H1 (cell line): Measurements from ENCODE around the gene ADCY7. TPM values are rescaled to one million over a fixed set of nuclear protein-coding genes. Genes with fewer than 3 reads are reported as not detected.

Experiments used
- CTCF ChIA-PET: fragments of 300-600 bp; sonication (Branson Sonifier 250); formaldehyde crosslinking; loops from one replicate; lab custom pipeline; 2021; ENCODE audit not compliant: partially characterized antibody; lab: Charles Lee
- POLR2A ChIA-PET: fragments of 300-600 bp; sonication (Branson Sonifier 250); formaldehyde crosslinking; loops from one replicate; lab custom pipeline; 2021; ENCODE audit warnings: inconsistent platforms; ENCODE audit not compliant: partially characterized antibody; lab: Charles Lee
- DNase-seq, 2 experiments: peaks; one replicate each; pipeline versions ENCODE4 v3.0.0 to v3.0.0-alpha.2; 2010 to 2022; ENCODE audit warnings: low spot score in 2 of 2, low read depth in 1 of 2, mixed read lengths in 1 of 2
- FAIRE-seq: peaks from 2 replicates; lab custom pipeline; 2011; peaks lifted over from hg19 to GRCh38; lab: Jason Lieb, UNC
- H2AFZ ChIP-seq: 2 replicates; pipeline ENCODE4 v1.8.1; 2012; ENCODE audit warnings: low read length, inconsistent platforms
- H2AK5ac ChIP-seq: 2 replicates; pipeline ENCODE4 v1.6.1; 2013; ENCODE audit warnings: low read depth, low read length
- H2BK120ac ChIP-seq: replicated peaks from 2 replicates; pipeline ENCODE3; 2013; ENCODE audit warnings: low read depth, low read length, inconsistent platforms
- H2BK12ac ChIP-seq: 2 replicates; pipeline ENCODE4 v1.6.1; 2013; ENCODE audit warnings: low read depth, low read length
- H2BK15ac ChIP-seq: 2 replicates; pipeline ENCODE4 v1.6.1; 2013; ENCODE audit warnings: low read length
- H2BK20ac ChIP-seq: 2 replicates; pipeline ENCODE4 v1.6.1; 2013; ENCODE audit warnings: low read length
- H2BK5ac ChIP-seq: 2 replicates; pipeline ENCODE4 v1.6.1; 2013; ENCODE audit warnings: low read depth, low read length
- H3K14ac ChIP-seq: 2 replicates; pipeline ENCODE4 v1.6.1; 2013; ENCODE audit warnings: inconsistent platforms; ENCODE audit not compliant: insufficient read length
- H3K18ac ChIP-seq: 2 replicates; pipeline ENCODE4 v1.6.1; 2013; ENCODE audit warnings: low read length; ENCODE audit errors: extremely low read depth
- H3K23ac ChIP-seq: 2 replicates; pipeline ENCODE4 v1.6.1; 2013; ENCODE audit warnings: inconsistent platforms; ENCODE audit not compliant: insufficient read length
- H3K23me2 ChIP-seq: 2 replicates; pipeline ENCODE4 v1.6.1; 2013; ENCODE audit warnings: low read depth, low read length
- H3K27ac ChIP-seq: 2 replicates; pipeline ENCODE4 v1.6.1; 2011; ENCODE audit warnings: low read depth, low read length, inconsistent platforms
- H3K27me3 ChIP-seq, 4 experiments: replicated peaks in 1 of 4; 1 replicate in 1 of 4; 2 replicates in 3 of 4; pipeline versions ENCODE4 v1.6.1 to v1.8.1; 2011 to 2013; ENCODE audit warnings: low read length in 3 of 4, mild to moderate bottlenecking in 3 of 4, inconsistent platforms in 2 of 4, mixed read lengths in 2 of 4, moderate library complexity in 1 of 4; ENCODE audit not compliant: control insufficient read depth in 3 of 4, insufficient read depth in 3 of 4; ENCODE audit errors: extremely low read depth in 1 of 4
- H3K36me3 ChIP-seq, 4 experiments: 2 replicates each; pipeline versions ENCODE4 v1.6.1 to v1.8.1; 2011 to 2013; ENCODE audit warnings: mild to moderate bottlenecking in 4 of 4, low read length in 3 of 4, moderate library complexity in 2 of 4, control low read depth in 1 of 4, inconsistent platforms in 1 of 4; ENCODE audit not compliant: insufficient read depth in 4 of 4, control insufficient read depth in 2 of 4
- H3K4ac ChIP-seq: replicated peaks from 2 replicates; pipeline ENCODE3; 2013; ENCODE audit warnings: low read length, low read depth, mixed read lengths, inconsistent platforms; ENCODE audit not compliant: insufficient read length
- H3K4me1 ChIP-seq, 4 experiments: replicated peaks in 1 of 4; 1 replicate in 1 of 4; 2 replicates in 3 of 4; pipeline versions ENCODE4 v1.6.1 to v1.8.1; 2011 to 2013; ENCODE audit warnings: low read length in 3 of 4, inconsistent platforms in 2 of 4, mixed read lengths in 1 of 4; ENCODE audit not compliant: insufficient read depth in 4 of 4, control insufficient read depth in 3 of 4
- H3K4me2 ChIP-seq, 2 experiments: 2 replicates each; pipeline versions ENCODE4 v1.6.1 to v1.8.1; 2011 to 2013; ENCODE audit warnings: low read depth in 2 of 2, low read length in 2 of 2, control low read depth in 1 of 2, inconsistent platforms in 1 of 2, mild to moderate bottlenecking in 1 of 2; ENCODE audit not compliant: insufficient read depth in 1 of 2
- H3K4me3 ChIP-seq, 4 experiments: fragments of 200-600, 300-600 bp in 1 of 4; sonication (generic), shearing (Covaris generic), sonication (Bioruptor Twin) in 1 of 4; 2 replicates each; pipeline versions ENCODE4 v1.5.1 to v1.8.1; 2011 to 2016; ENCODE audit warnings: low read length in 4 of 4, low read depth in 3 of 4, control low read depth in 2 of 4, inconsistent platforms in 2 of 4, mild to moderate bottlenecking in 2 of 4, mixed read lengths in 1 of 4, moderate library complexity in 1 of 4; ENCODE audit not compliant: insufficient read depth in 2 of 4; ENCODE audit errors: extremely low read depth in 1 of 4
- H3K56ac ChIP-seq: replicated peaks from 2 replicates; pipeline ENCODE3; 2013; ENCODE audit warnings: low read depth, mild to moderate bottlenecking, mixed read lengths, low read length, inconsistent platforms; ENCODE audit not compliant: insufficient read length
- H3K79me1 ChIP-seq: 2 replicates; pipeline ENCODE4 v1.6.1; 2013; ENCODE audit warnings: low read depth, low read length, control low read depth
- H3K79me2 ChIP-seq, 2 experiments: 2 replicates each; pipeline versions ENCODE4 v1.6.1 to v1.8.1; 2012 to 2013; ENCODE audit warnings: low read length in 2 of 2, mild to moderate bottlenecking in 2 of 2, inconsistent platforms in 1 of 2; ENCODE audit not compliant: insufficient read depth in 2 of 2, control insufficient read depth in 1 of 2
- H3K9ac ChIP-seq, 4 experiments: replicated peaks in 1 of 4; 1 replicate in 1 of 4; 2 replicates in 3 of 4; pipeline versions ENCODE4 v1.6.1 to v1.8.1; 2011 to 2013; ENCODE audit warnings: low read depth in 3 of 4, low read length in 3 of 4, control low read depth in 2 of 4, mild to moderate bottlenecking in 2 of 4, moderate library complexity in 2 of 4, inconsistent platforms in 1 of 4; ENCODE audit errors: extremely low read depth in 1 of 4
- H3K9me3 ChIP-seq, 2 experiments: 2 replicates each; pipeline versions ENCODE4 v1.6.1 to v1.8.1; 2012 to 2013; ENCODE audit warnings: mild to moderate bottlenecking in 2 of 2, moderate library complexity in 2 of 2, control low read depth in 1 of 2, inconsistent platforms in 1 of 2, low read depth in 1 of 2, low read length in 1 of 2, mixed read lengths in 1 of 2; ENCODE audit not compliant: insufficient read depth in 2 of 2
- H4K20me1 ChIP-seq, 2 experiments: replicated peaks in 1 of 2; 2 replicates each; pipeline versions ENCODE3 to v1.8.1; 2011 to 2013; ENCODE audit warnings: inconsistent platforms in 2 of 2, low read length in 2 of 2, mild to moderate bottlenecking in 1 of 2; ENCODE audit not compliant: insufficient read depth in 2 of 2, control insufficient read depth in 1 of 2
- H4K5ac ChIP-seq: 2 replicates; pipeline ENCODE4 v1.6.1; 2013; ENCODE audit warnings: low read length, low read depth, mixed read lengths, inconsistent platforms; ENCODE audit not compliant: insufficient read length
- H4K8ac ChIP-seq: 2 replicates; pipeline ENCODE4 v1.8.0; 2013; ENCODE audit warnings: mild to moderate bottlenecking, moderate library complexity, low read length, inconsistent platforms; ENCODE audit not compliant: insufficient read depth; ENCODE audit errors: extremely low read depth
- H4K91ac ChIP-seq: replicated peaks from 2 replicates; pipeline ENCODE3; 2013; ENCODE audit warnings: low read length, mixed read lengths, inconsistent platforms; ENCODE audit not compliant: insufficient read length
- CTBP2 ChIP-seq: IDR thresholded peaks from 2 replicates; pipeline ENCODE4 v1.7.0; 2011; ENCODE audit warnings: borderline replicate concordance, mild to moderate bottlenecking, moderate library complexity, mixed read lengths, low read length; ENCODE audit not compliant: insufficient read depth, insufficient read length
- SP2 ChIP-seq: IDR thresholded peaks from 2 replicates; pipeline ENCODE4 v1.6.1; 2012; ENCODE audit warnings: mild to moderate bottlenecking, low read length, inconsistent platforms
- WGBS, 2 experiments: shearing (Covaris generic) in 1 of 2; methylation state at CpG; one replicate each; pipeline versions ENCODE4 v1.1.6 to v1.1.7; 2013 to 2015; ENCODE audit warnings: low lambda C conversion rate in 2 of 2, mixed read lengths in 2 of 2, inconsistent platforms in 1 of 2, low coverage in 1 of 2, missing lambda C conversion rate in 1 of 2; ENCODE audit not compliant: insufficient replicate concordance in 2 of 2, insufficient coverage in 1 of 2, insufficient read length in 1 of 2; ENCODE audit errors: extremely low coverage in 1 of 2, missing lambda C conversion rate in 1 of 2; 5-methylcytosine and 5-hydroxymethylcytosine counted together
- polyA plus RNA-seq, 7 experiments: library from polyadenylated mRNA; depleted of rRNA in 3 of 7; stranded (reverse) in 5 of 7; unstranded in 2 of 7; fragments of >200 nt in 5 of 7; fragments of 200-250 nt in 2 of 7; gene quantifications; 1 replicate in 5 of 7; 2 replicates in 1 of 7; 4 replicates in 1 of 7; pipeline versions ENCODE4 v1.2.1 to v1.2.3, GENCODE V29; 2011 to 2013; ENCODE audit warnings: missing spikeins in 2 of 7, mixed read lengths in 2 of 7
- total RNA-seq: library from RNA; stranded (reverse); fragmentation: NEBNext Ultra II Directional; extraction: Animal tissue kit (Norgen Biotek cat#: 25700); gene quantifications from 2 replicates; pipeline ENCODE4 v1.2.1, GENCODE V29; 2021

ADCY7 gene
- total and polyA plus RNA-seq, 2 of the 8 experiments (the other 6 are each of a cell fraction or from before 2014, with no cell fraction given) = 2.4 to 5.1 TPM

GRCh38 chr16:50286681-50287080 is 20.3 kb downstream of the ADCY7 start:
- Histone ChIP-seq H3K4me2 (no peak overlapping the region), H2AFZ (no peak overlapping the region), H2BK5ac (no peak overlapping the region), H3K9me3 (peaks cover 5 to 6% of the 10 kb centered on the region in 2 experiments; a peak in 3 of 4 replicates), H3K79me2 (no peaks in the 10 kb centered on the region), H2BK120ac (no peak overlapping the region), H3K14ac (no peak overlapping the region), H3K79me1 (no peaks in the 10 kb centered on the region; the same call in 1 of the 2 replicates), H3K36me3 (no peaks in the 10 kb centered on the region), H3K9ac (no peak overlapping the region), H2BK15ac (no peak overlapping the region), H3K4ac (no peak overlapping the region), H3K56ac (no peak overlapping the region), H2AK5ac (no peak overlapping the region), H4K20me1 (no peaks in the 10 kb centered on the region), H3K4me1 (no peaks in the 10 kb centered on the region; a peak in 1 of 7 replicates), H2BK20ac (no peak overlapping the region), H3K23me2 (no peaks in the 10 kb centered on the region), H3K18ac (no peak overlapping the region), H4K5ac (no peak overlapping the region), H2BK12ac (no peak overlapping the region), H4K91ac (no peak overlapping the region), H3K27me3 (no peaks in the 10 kb centered on the region), H3K4me3 (no peak overlapping the region), H3K27ac (no peak overlapping the region), H3K23ac (no peak overlapping the region), H4K8ac (no peak overlapping the region)
- ChIA-PET POLR2A (no interaction called here), CTCF (interaction anchor here (0.6 to 1.4 kb wide), 4 partner anchors 12 to 501 kb away, joined by 3 read pairs; no protein-coding TSS in a partner anchor)
- DNase-seq (no peak), FAIRE-seq (no peak)
- TF ChIP-seq SP2 (no peak), CTBP2 (no peak)
- WGBS, 2 experiments = 98% methylated on average over 3 of the region's 3 CpGs; no CpG with 5 or more reads in 1 of the 2 experiments
